ENCODE data around the gene SRRM3. TPM values are rescaled to one million over a fixed set of nuclear protein-coding genes. Genes with fewer than 3 reads are reported as not detected.

Gene SRRM3
- total RNA-seq, 1 donor from 2014 or later = not detected

DNA sequence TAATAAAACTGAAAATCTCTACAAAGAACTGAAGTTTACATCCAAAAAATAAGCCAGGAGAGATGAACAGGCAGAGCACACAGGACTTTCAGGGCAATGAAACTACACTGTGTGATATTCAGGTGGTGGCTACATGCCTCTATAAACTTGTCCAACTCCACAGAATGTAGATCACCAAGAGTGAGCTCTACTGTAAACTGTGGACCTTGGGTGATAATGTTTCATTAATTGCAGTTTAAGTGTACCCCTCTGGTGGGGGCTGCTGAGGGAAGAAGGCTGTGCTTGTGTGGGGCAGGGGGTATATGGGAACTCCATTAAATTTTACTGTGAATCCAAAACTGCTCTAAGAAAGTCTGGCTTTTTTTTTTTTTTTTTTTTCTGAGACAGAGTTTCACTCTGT lies 134.4 kb downstream of the SRRM3 start:
- Mint-ChIP-seq H3K36me3 (ENCODE audit: low read depth) (peaks cover 44% of the 10 kb centered on the region), H3K27ac (no peak overlapping the region), H3K4me1 (peaks cover 52% of the 10 kb centered on the region), H3K4me3 (no peak overlapping the region), H3K9me3 (no peaks in the 10 kb centered on the region), H3K27me3 (no peaks in the 10 kb centered on the region)
- TF ChIP-seq, protein P1, sequence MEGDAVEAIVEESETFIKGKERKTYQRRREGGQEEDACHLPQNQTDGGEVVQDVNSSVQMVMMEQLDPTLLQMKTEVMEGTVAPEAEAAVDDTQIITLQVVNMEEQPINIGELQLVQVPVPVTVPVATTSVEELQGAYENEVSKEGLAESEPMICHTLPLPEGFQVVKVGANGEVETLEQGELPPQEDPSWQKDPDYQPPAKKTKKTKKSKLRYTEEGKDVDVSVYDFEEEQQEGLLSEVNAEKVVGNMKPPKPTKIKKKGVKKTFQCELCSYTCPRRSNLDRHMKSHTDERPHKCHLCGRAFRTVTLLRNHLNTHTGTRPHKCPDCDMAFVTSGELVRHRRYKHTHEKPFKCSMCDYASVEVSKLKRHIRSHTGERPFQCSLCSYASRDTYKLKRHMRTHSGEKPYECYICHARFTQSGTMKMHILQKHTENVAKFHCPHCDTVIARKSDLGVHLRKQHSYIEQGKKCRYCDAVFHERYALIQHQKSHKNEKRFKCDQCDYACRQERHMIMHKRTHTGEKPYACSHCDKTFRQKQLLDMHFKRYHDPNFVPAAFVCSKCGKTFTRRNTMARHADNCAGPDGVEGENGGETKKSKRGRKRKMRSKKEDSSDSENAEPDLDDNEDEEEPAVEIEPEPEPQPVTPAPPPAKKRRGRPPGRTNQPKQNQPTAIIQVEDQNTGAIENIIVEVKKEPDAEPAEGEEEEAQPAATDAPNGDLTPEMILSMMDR (IDR thresholded peaks at IDR 0.05) = no peak
- DNase-seq (no peak), ATAC-seq (ENCODE audit: low read depth) (no peak)
- POLR2A ChIA-PET = no interaction called here
- CTCF ChIA-PET = no interaction called here
- intact Hi-C loops (cut with micrococcal nuclease) = no loop called here

Other genes with a start within 250 kb of the SRRM3 start
- 95.6 and 104 TPM in 2 replicates for gene TMEM120A, start 207.3 kb upstream of the SRRM3 start, total RNA-seq
- 23.1 and 28.1 TPM in 2 replicates for gene STYXL1, start 153.9 kb upstream of the SRRM3 start, total RNA-seq
- gene MDH2, start 153.8 kb upstream of the SRRM3 start, total RNA-seq = 120 and 125 TPM in 2 replicates
- gene HSPB1, start 100.8 kb downstream of the SRRM3 start, total RNA-seq = 63.4 and 65.6 TPM in 2 replicates
- gene YWHAG, start 157.1 kb downstream of the SRRM3 start, total RNA-seq = 70.5 and 71.1 TPM in 2 replicates
- gene SSC4D, start 207.8 kb downstream of the SRRM3 start, total RNA-seq = 0.55 TPM in 1 of 2 replicates, not detected in the other
- gene ZP3, start 223.1 kb downstream of the SRRM3 start, total RNA-seq = 0.91 and 2.9 TPM in 2 replicates

Data from activated B cell treated with CpG ODN at 0.5 μM for 24 hours (primary cell).